Left hindlimb (tissue), 1 donor: Measurements from ENCODE around the gene HAUS8.
"Not testable (repeated sequence)": the region's sequence is repeated elsewhere in the genome, so short reads cannot be mapped to it uniquely, and the experiment has no call there.

Source experiments
- DNase-seq: peaks from one replicate; pipeline ENCODE4 v3.0.0-alpha.2; 2018

The HAUS8 gene

GRCh38 chr19:17075035-17075863 lies at the start of gene HAUS8, which contains the start of gene MYO9B:
TSS of gene HAUS8 (minus strand) at chr19:17075452. CDS start at chr19:17075422, 30 bp downstream.
TSS of gene MYO9B (plus strand) at chr19:17075777. CDS start at chr19:17101718, 25,941 bp downstream.
- DNase-seq: peak; percentile 100

- DNase-seq: no peak
Observed at GRCh38 chr19:17124025-17124424, 48.8 kb upstream of the HAUS8 start.

GRCh38 chr19:17123041-17123440 lies 47.8 kb upstream of the HAUS8 start:
- no peak for DNase-seq

- no peak for DNase-seq
Observed at GRCh38 chr19:17121736-17122293, 46.6 kb upstream of the HAUS8 start.

GRCh38 chr19:17118957-17119356 lies 43.7 kb upstream of the HAUS8 start:
- DNase-seq: no peak

- peak; percentile 57 for DNase-seq
Observed at GRCh38 chr19:17116996-17117702, 41.9 kb upstream of the HAUS8 start.

GRCh38 chr19:17114414-17114831 lies 39.2 kb upstream of the HAUS8 start:
- DNase-seq: no peak

GRCh38 chr19:17113127-17113785 lies 38.0 kb upstream of the HAUS8 start:
- no peak for DNase-seq

GRCh38 chr19:17112700-17113099 lies 37.4 kb upstream of the HAUS8 start:
- DNase-seq: no peak

GRCh38 chr19:17112271-17112670 lies 37.0 kb upstream of the HAUS8 start:
- DNase-seq: no peak

GRCh38 chr19:17111766-17112165 lies 36.5 kb upstream of the HAUS8 start:
- no peak for DNase-seq

- no peak for DNase-seq
Observed at GRCh38 chr19:17110599-17110966, 35.3 kb upstream of the HAUS8 start.

- DNase-seq: no peak
Observed at GRCh38 chr19:17109962-17110598, 34.8 kb upstream of the HAUS8 start.

GRCh38 chr19:17109300-17109699 lies 34.0 kb upstream of the HAUS8 start:
- no peak for DNase-seq

GRCh38 chr19:17108453-17108784 lies 33.2 kb upstream of the HAUS8 start:
- DNase-seq: no peak

GRCh38 chr19:17107546-17108452 lies 32.5 kb upstream of the HAUS8 start:
- peak; percentile 84 for DNase-seq

- DNase-seq: not testable (repeated sequence)
Observed at GRCh38 chr19:17106964-17107363, 31.7 kb upstream of the HAUS8 start.

- no peak for DNase-seq
Observed at GRCh38 chr19:17105556-17105955, 30.3 kb upstream of the HAUS8 start.

- DNase-seq: no peak
Observed at GRCh38 chr19:17104679-17105078, 29.4 kb upstream of the HAUS8 start.

GRCh38 chr19:17103177-17103576 lies 27.9 kb upstream of the HAUS8 start:
- no peak for DNase-seq
